Skeletal muscle tissue (tissue), 4 donors: ENCODE data around the gene FGF8. TPM values are rescaled to one million over a fixed set of nuclear protein-coding genes. Genes with fewer than 3 reads are reported as not detected.
A peak's percentile ranks its signal among the peaks of the same experiment; 100 is the strongest.

Experiments
- H3K27ac ChIP-seq: one replicate; pipeline ENCODE4 v1.7.0; 2013; ENCODE audit warnings: mild to moderate bottlenecking, low read depth, low read length, inconsistent platforms
- H3K27me3 ChIP-seq, 3 donors: one replicate each; pipeline ENCODE4 v1.7.0; 2013; ENCODE audit warnings: low read length in 3 of 3; ENCODE audit not compliant: control insufficient read depth in 3 of 3, insufficient read depth in 3 of 3
- H3K36me3 ChIP-seq, 3 donors: one replicate each; pipeline ENCODE4 v1.7.0; 2013; ENCODE audit warnings: low read length in 3 of 3; ENCODE audit not compliant: control insufficient read depth in 3 of 3, insufficient read depth in 3 of 3
- H3K4me1 ChIP-seq, 3 donors: one replicate each; pipeline ENCODE4 v1.7.0; 2013; ENCODE audit warnings: low read length in 3 of 3, mild to moderate bottlenecking in 3 of 3; ENCODE audit not compliant: control insufficient read depth in 3 of 3, insufficient read depth in 3 of 3
- H3K4me3 ChIP-seq, 3 donors: one replicate each; pipeline ENCODE4 v1.7.0; 2013; ENCODE audit warnings: low read length in 3 of 3
- H3K9ac ChIP-seq, 3 donors: one replicate each; pipeline ENCODE4 v1.7.0; 2013; ENCODE audit warnings: low read length in 3 of 3, mild to moderate bottlenecking in 3 of 3, moderate library complexity in 2 of 3, low read depth in 1 of 3
- H3K9me3 ChIP-seq, 3 donors: one replicate each; pipeline ENCODE4 v1.7.0; 2013; ENCODE audit warnings: low read length in 3 of 3; ENCODE audit not compliant: control insufficient read depth in 3 of 3
- total RNA-seq: library from RNA; depleted of rRNA; stranded (reverse); fragments of >200 nt; gene quantifications from one replicate; pipeline ENCODE4 v1.2.3, GENCODE V29; 2014
- donor health status: Osteomylitis.

FGF8 gene
- total RNA-seq = 0.52 TPM

GRCh38 chr10:101775273-101776160 is at the start of gene FGF8:
Gene FGF8, minus strand, starts transcription at chr10:101776114. Its CDS starts 214 bp downstream, at chr10:101775900.
- no peak within 1 kb of the TSS for H3K4me3 ChIP-seq
- H3K27me3 ChIP-seq = peaks cover 68 to 84% (median 74%) of the 10 kb centered on the region in 3 donors
- H3K9me3 ChIP-seq = no peaks in the 10 kb centered on the region
- no peak within 1 kb of the TSS for H3K27ac ChIP-seq
- H3K36me3 ChIP-seq = no peaks in the 10 kb centered on the region
- H3K9ac ChIP-seq = no peak within 1 kb of the TSS
- peaks cover 12 to 22% (median 21%) of the 10 kb centered on the region in 3 donors for H3K4me1 ChIP-seq

GRCh38 chr10:101824736-101825135 is 48.8 kb upstream of the FGF8 start:
- H3K27me3 ChIP-seq = no peaks in the 10 kb centered on the region
- H3K4me1 ChIP-seq = peaks cover 0 to 1% (median under 1%) of the 10 kb centered on the region in 3 donors
- H3K9ac ChIP-seq = no peak overlapping the region
- no peaks in the 10 kb centered on the region for H3K9me3 ChIP-seq
- H3K27ac ChIP-seq = no peak overlapping the region
- no peak overlapping the region for H3K4me3 ChIP-seq
- H3K36me3 ChIP-seq = peaks cover 5 to 11% (median 8%) of the 10 kb centered on the region in 3 donors

- H3K4me3 ChIP-seq = peak overlapping the region; percentile 98 to 99 (median 98)
- H3K36me3 ChIP-seq = peaks cover 0 to 2% (median 2%) of the 10 kb centered on the region in 3 donors
- H3K27ac ChIP-seq = peak overlapping the region; percentile 90
- H3K9ac ChIP-seq = peak overlapping the region; percentile 94 to 97 (median 95)
- H3K9me3 ChIP-seq = no peaks in the 10 kb centered on the region
- H3K4me1 ChIP-seq = peaks cover 14 to 27% (median 25%) of the 10 kb centered on the region in 3 donors
- H3K27me3 ChIP-seq = no peaks in the 10 kb centered on the region
These were observed 43.1 kb upstream of the FGF8 start for GRCh38 chr10:101818872-101819633.

- Histone ChIP-seq H3K27me3 (no peaks in the 10 kb centered on the region), H3K27ac (peak within 1 kb of the TSS; percentile 90), H3K4me1 (peaks cover 17 to 29% (median 27%) of the 10 kb centered on the region in 3 donors), H3K9me3 (no peaks in the 10 kb centered on the region), H3K36me3 (peaks cover 0 to 2% (median 2%) of the 10 kb centered on the region in 3 donors), H3K9ac (peak within 1 kb of the TSS; percentile 95 to 99 (median 97)), H3K4me3 (peak within 1 kb of the TSS; percentile 98 to 99 (median 98))
These were observed 42.4 kb upstream of the FGF8 start, which contains the start of gene OGA for GRCh38 chr10:101818119-101818871. Gene OGA, minus strand, starts transcription at chr10:101818444. Its CDS starts 422 bp downstream, at chr10:101818022.

GRCh38 chr10:101817337-101818118 is 41.6 kb upstream of the FGF8 start:
- H3K36me3 ChIP-seq = peaks cover 0 to 5% (median 3%) of the 10 kb centered on the region in 3 donors
- no peaks in the 10 kb centered on the region for H3K9me3 ChIP-seq
- H3K27ac ChIP-seq = peak overlapping the region; percentile 90
- peak overlapping the region; percentile 95 to 99 (median 97) for H3K9ac ChIP-seq
- H3K27me3 ChIP-seq = no peaks in the 10 kb centered on the region
- H3K4me1 ChIP-seq = peaks cover 17 to 29% (median 29%) of the 10 kb centered on the region in 3 donors
- peak overlapping the region; percentile 98 to 99 (median 98) for H3K4me3 ChIP-seq

- Histone ChIP-seq H3K27ac (peak overlapping the region; percentile 90), H3K27me3 (no peaks in the 10 kb centered on the region), H3K9me3 (no peaks in the 10 kb centered on the region), H3K4me3 (peak overlapping the region; percentile 98 to 99 (median 98)), H3K9ac (peak overlapping the region; percentile 95 to 99 (median 97)), H3K36me3 (peaks cover 0 to 6% (median 5%) of the 10 kb centered on the region in 3 donors), H3K4me1 (peaks cover 17 to 34% (median 29%) of the 10 kb centered on the region in 3 donors)
These were observed 41.0 kb upstream of the FGF8 start for GRCh38 chr10:101816913-101817336.

GRCh38 chr10:101816376-101816775 is 40.5 kb upstream of the FGF8 start:
- H3K27me3 ChIP-seq = no peaks in the 10 kb centered on the region
- H3K36me3 ChIP-seq = peaks cover 0 to 7% (median 6%) of the 10 kb centered on the region in 3 donors
- H3K9ac ChIP-seq = peak overlapping the region; percentile 95 to 99 (median 97)
- H3K27ac ChIP-seq = no peak overlapping the region
- H3K4me3 ChIP-seq = peak overlapping the region; percentile 98 to 99 (median 98)
- H3K4me1 ChIP-seq = peaks cover 17 to 37% (median 29%) of the 10 kb centered on the region in 3 donors
- no peaks in the 10 kb centered on the region for H3K9me3 ChIP-seq

GRCh38 chr10:101814466-101815071 is 38.7 kb upstream of the FGF8 start:
- peaks cover 8 to 11% (median 9%) of the 10 kb centered on the region in 3 donors for H3K36me3 ChIP-seq
- H3K9ac ChIP-seq = peak overlapping the region in 1 of 3 donors; percentile 17
- peaks cover 17 to 36% (median 27%) of the 10 kb centered on the region in 3 donors for H3K4me1 ChIP-seq
- no peaks in the 10 kb centered on the region for H3K9me3 ChIP-seq
- no peaks in the 10 kb centered on the region for H3K27me3 ChIP-seq
- no peak overlapping the region for H3K27ac ChIP-seq
- H3K4me3 ChIP-seq = peak overlapping the region; percentile 44 to 98 (median 58)
